HepG2 (cell line): Measurements from ENCODE around the gene KLRD1. TPM values are rescaled to one million over a fixed set of nuclear protein-coding genes. Genes with fewer than 3 reads are reported as not detected.

Experiments
- CBX5 ChIP-seq: sonication (generic); formaldehyde crosslinking; IDR thresholded peaks from 2 replicates; pipeline ENCODE4 v1.4.0; 2020; ENCODE audit warnings: missing genetic modification reagents, borderline replicate concordance
- DZIP1 ChIP-seq: sonication (generic); formaldehyde crosslinking; IDR thresholded peaks from 2 replicates; pipeline ENCODE4 v1.5.0; 2020; ENCODE audit warnings: mild to moderate bottlenecking, missing genetic modification reagents
- ETV5 ChIP-seq: IDR thresholded peaks from 2 replicates; pipeline ENCODE4 v1.6.1; 2018; ENCODE audit warnings: missing biosample characterization, missing genetic modification reagents, inconsistent platforms, borderline replicate concordance
- FOXJ3 ChIP-seq: sonication (generic); formaldehyde crosslinking; IDR thresholded peaks from 2 replicates; pipeline ENCODE4 v1.4.0; 2020; ENCODE audit warnings: missing genetic modification reagents, mild to moderate bottlenecking, borderline replicate concordance
- HMGXB3 ChIP-seq: sonication (generic); formaldehyde crosslinking; IDR thresholded peaks from 2 replicates; pipeline ENCODE4 v1.4.0; 2020; ENCODE audit warnings: missing genetic modification reagents, borderline replicate concordance
- HMGXB4 ChIP-seq, 2 experiments: sonication (generic) in 1 of 2; formaldehyde crosslinking in 1 of 2; IDR thresholded peaks; 2 replicates each; pipeline versions ENCODE4 v1.4.0 to v1.6.1; 2018 to 2020; ENCODE audit warnings: missing genetic modification reagents in 2 of 2, borderline replicate concordance in 1 of 2, low read depth in 1 of 2, mild to moderate bottlenecking in 1 of 2, missing biosample characterization in 1 of 2
- IKZF1 ChIP-seq: fragments of 450-650 bp; IDR thresholded peaks from 2 replicates; pipeline ENCODE4 v1.7.1; 2016
- KAT8 ChIP-seq: IDR thresholded peaks from 2 replicates; pipeline ENCODE4 v1.6.1; 2016; ENCODE audit warnings: missing genetic modification reagents, missing compliant biosample characterization
- MIER2 ChIP-seq: IDR thresholded peaks from 2 replicates; pipeline ENCODE4 v1.6.1; 2016; ENCODE audit warnings: missing biosample characterization, missing genetic modification reagents
- MXD3 ChIP-seq: IDR thresholded peaks from 2 replicates; pipeline ENCODE4 v1.6.1; 2016; ENCODE audit warnings: mild to moderate bottlenecking, missing biosample characterization, missing genetic modification reagents
- RFXAP ChIP-seq: sonication (generic); formaldehyde crosslinking; IDR thresholded peaks from 2 replicates; pipeline ENCODE4 v1.4.0; 2020; ENCODE audit warnings: missing genetic modification reagents, borderline replicate concordance
- SNAI1 ChIP-seq: sonication (generic); formaldehyde crosslinking; IDR thresholded peaks from 2 replicates; pipeline ENCODE4 v1.5.0; 2020; ENCODE audit warnings: mild to moderate bottlenecking, missing genetic modification reagents, borderline replicate concordance
- SP5 ChIP-seq: IDR thresholded peaks from 2 replicates; pipeline ENCODE4 v1.6.1; 2016; ENCODE audit warnings: low read depth, borderline replicate concordance
- ZFX ChIP-seq: sonication (generic); formaldehyde crosslinking; IDR thresholded peaks from 2 replicates; pipeline ENCODE4 v1.4.0; 2020; ENCODE audit warnings: mild to moderate bottlenecking, low read depth, missing genetic modification reagents, moderate library complexity
- ZNF235 ChIP-seq: sonication (generic); formaldehyde crosslinking; IDR thresholded peaks from 2 replicates; pipeline ENCODE4 v1.8.1; 2023; ENCODE audit warnings: mild to moderate bottlenecking, missing genetic modification reagents, borderline replicate concordance
- ZNF331 ChIP-seq: sonication (generic); formaldehyde crosslinking; IDR thresholded peaks from 2 replicates; pipeline ENCODE4 v1.4.0; 2020; ENCODE audit warnings: missing genetic modification reagents
- ZNF431 ChIP-seq: sonication (generic); formaldehyde crosslinking; IDR thresholded peaks from 2 replicates; pipeline ENCODE4 v1.9.0; 2022; ENCODE audit warnings: missing genetic modification reagents, low read depth, mild to moderate bottlenecking, borderline replicate concordance
- ZNF549 ChIP-seq: sonication (generic); formaldehyde crosslinking; IDR thresholded peaks from 2 replicates; pipeline ENCODE4 v1.5.0; 2020; ENCODE audit warnings: missing genetic modification reagents
- ZZZ3 ChIP-seq: sonication (generic); formaldehyde crosslinking; IDR thresholded peaks from 2 replicates; pipeline ENCODE4 v1.4.0; 2020; ENCODE audit warnings: missing genetic modification reagents, mild to moderate bottlenecking, borderline replicate concordance
- polyA plus RNA-seq, 8 experiments: library from polyadenylated mRNA; depleted of rRNA in 3 of 8; stranded (reverse) in 7 of 8; unstranded in 1 of 8; fragments of >200 nt; fragmentation: Illumina TruSeq in 4 of 8; extraction: Trizol in 4 of 8; gene quantifications; 2 replicates each; pipeline versions ENCODE4 v1.2.1 to v1.2.3, GENCODE V29; 2011 to 2016; ENCODE audit warnings: low read depth in 4 of 8, missing spikeins in 1 of 8, mixed read lengths in 1 of 8; ENCODE audit not compliant: insufficient read depth in 1 of 8
- total RNA-seq, 5 experiments: library from RNA; depleted of rRNA; stranded (reverse); fragments of >200 nt; fragmentation: Illumina TruSeq; extraction: Trizol; gene quantifications; 2 replicates each; pipeline ENCODE4 v1.2.3, GENCODE V29; 2016; ENCODE audit warnings: low read depth in 1 of 5

KLRD1 gene
- total and polyA plus RNA-seq, 2 of the 13 experiments (the other 11 are each of a cell fraction or from before 2014, with no cell fraction given): 0.01 TPM; not detected in 1

- TF ChIP-seq HMGXB3 (CRISPR knock-in tag) (peak; percentile 44; the same call in 1 of the 2 replicates), SP5 (no peak), SNAI1 (no peak), CBX5 (CRISPR knock-in tag) (no peak), ZFX (CRISPR knock-in tag) (peak; percentile 79), MXD3 (0 out of 2 replicates have a peak, but pooled peaks have one; percentile 39), ZNF331 (CRISPR knock-in tag) (no peak), ETV5 (CRISPR knock-in tag) (no peak), ZNF235 (no peak), IKZF1 (no peak), DZIP1 (no peak), MIER2 (CRISPR knock-in tag) (0 out of 2 replicates have a peak, but pooled peaks have one; percentile 12), ZNF431 (CRISPR knock-in tag) (no peak), HMGXB4 (CRISPR knock-in tag; IDR thresholded peaks at IDR 0.05; ENCODE audit: borderline replicate concordance in 1 of 2, low read depth in 1 of 2) (peak in 1 of 2 experiments; percentile 38; a peak in 2 of 4 replicates), ZNF549 (no peak), KAT8 (CRISPR knock-in tag) (no peak), ZZZ3 (no peak), FOXJ3 (no peak), RFXAP (CRISPR knock-in tag) (no peak; the same call in 1 of the 2 replicates)
Observed at GRCh38 chr12:10363914-10364814, 56.5 kb downstream of the KLRD1 start (continued).
